MM.1S (cell line): ENCODE results near the gene MYBPC2.

Experiments used
- DNase-seq: peaks from one replicate; pipeline ENCODE4 v3.0.0-alpha.2; 2015
- H2AFZ ChIP-seq: fragments of 300-600 bp; sonication (generic); 2 replicates; pipeline ENCODE4 v1.6.0; 2016; ENCODE audit warnings: antibody characterized with exemption, low read length
- H3F3A ChIP-seq: fragments of 300-600 bp; sonication (generic); 2 replicates; pipeline ENCODE4 v1.6.1; 2016; ENCODE audit warnings: mild to moderate bottlenecking, antibody characterized with exemption, low read length, moderate library complexity, mixed read lengths; ENCODE audit not compliant: insufficient read depth
- H3K27ac ChIP-seq: fragments of 300-600 bp; sonication (generic); 2 replicates; pipeline ENCODE4 v1.5.1; 2016; ENCODE audit warnings: mild to moderate bottlenecking, low read length
- H3K27me3 ChIP-seq: fragments of 300-600 bp; sonication (generic); replicated peaks from 2 replicates; pipeline ENCODE4 v1.6.0; 2016; ENCODE audit warnings: low read length; ENCODE audit not compliant: insufficient read depth
- H3K36me3 ChIP-seq: fragments of 300-600 bp; sonication (generic); replicated peaks from 2 replicates; pipeline ENCODE4 v1.6.1; 2016; ENCODE audit warnings: mild to moderate bottlenecking, low read length, mixed read lengths; ENCODE audit not compliant: insufficient read depth
- H3K4me1 ChIP-seq: fragments of 300-600 bp; sonication (generic); 2 replicates; pipeline ENCODE4 v1.6.1; 2016; ENCODE audit warnings: low read length, mixed read lengths
- H3K4me2 ChIP-seq: fragments of 300-600 bp; sonication (generic); 2 replicates; pipeline ENCODE4 v1.6.0; 2016; ENCODE audit warnings: low read depth, low read length
- H3K4me3 ChIP-seq: fragments of 300-600 bp; sonication (generic); 2 replicates; pipeline ENCODE4 v1.5.1; 2016; ENCODE audit warnings: low read length, mixed read lengths
- H3K79me2 ChIP-seq: fragments of 300-600 bp; sonication (generic); 2 replicates; pipeline ENCODE4 v1.6.1; 2016; ENCODE audit warnings: mixed run types, low read length, mixed read lengths
- H3K9ac ChIP-seq: fragments of 300-600 bp; sonication (generic); 2 replicates; pipeline ENCODE4 v1.6.1; 2016; ENCODE audit warnings: low read length, mixed read lengths
- H3K9me2 ChIP-seq: fragments of 300-600 bp; sonication (generic); replicated peaks from 2 replicates; pipeline ENCODE4 v1.6.1; 2016; ENCODE audit warnings: mild to moderate bottlenecking, low read length, mixed read lengths; ENCODE audit not compliant: insufficient read depth
- H3K9me3 ChIP-seq: fragments of 300-600 bp; sonication (generic); replicated peaks from 2 replicates; pipeline ENCODE4 v1.6.1; 2016; ENCODE audit warnings: mild to moderate bottlenecking, low read length, mixed read lengths; ENCODE audit not compliant: insufficient read depth
- H4K20me1 ChIP-seq: fragments of 300-600 bp; sonication (generic); 2 replicates; pipeline ENCODE4 v1.6.1; 2016; ENCODE audit warnings: mild to moderate bottlenecking, low read length, moderate library complexity, mixed read lengths; ENCODE audit not compliant: insufficient read depth
- EZH2 ChIP-seq: fragments of 300-600 bp; sonication (generic); optimal IDR thresholded peaks from 2 replicates; pipeline ENCODE3; 2017; ENCODE audit warnings: low read depth, mild to moderate bottlenecking, antibody characterized with exemption, low read length, mixed read lengths
- EZH2phosphoT487 ChIP-seq: fragments of 300-600 bp; sonication (generic); IDR thresholded peaks from 2 replicates; pipeline ENCODE4 v1.6.1; 2018; ENCODE audit warnings: antibody characterized with exemption, low read length
- TF ChIP-seq, protein P1 (sequence below): fragments of 300-600 bp; sonication (generic); IDR thresholded peaks from 2 replicates; pipeline ENCODE4 v1.5.1; 2016; ENCODE audit warnings: antibody characterized with exemption, low read length, mixed read lengths

MYBPC2 gene

GRCh38 chr19:50497022-50497405 is 64.3 kb downstream of the MYBPC2 start:
- Histone ChIP-seq H3K27ac (no peak overlapping the region), H3K4me1 (no peaks in the 10 kb centered on the region), H3K4me2 (no peak overlapping the region), H3F3A (no peaks in the 10 kb centered on the region), H3K9me2 (no peaks in the 10 kb centered on the region), H3K9ac (no peak overlapping the region), H3K4me3 (no peak overlapping the region), H3K36me3 (no peaks in the 10 kb centered on the region), H3K9me3 (no peaks in the 10 kb centered on the region), H4K20me1 (no peaks in the 10 kb centered on the region), H2AFZ (no peak overlapping the region), H3K79me2 (no peaks in the 10 kb centered on the region), H3K27me3 (no peaks in the 10 kb centered on the region)
- no peak for DNase-seq
- TF ChIP-seq, protein P1, sequence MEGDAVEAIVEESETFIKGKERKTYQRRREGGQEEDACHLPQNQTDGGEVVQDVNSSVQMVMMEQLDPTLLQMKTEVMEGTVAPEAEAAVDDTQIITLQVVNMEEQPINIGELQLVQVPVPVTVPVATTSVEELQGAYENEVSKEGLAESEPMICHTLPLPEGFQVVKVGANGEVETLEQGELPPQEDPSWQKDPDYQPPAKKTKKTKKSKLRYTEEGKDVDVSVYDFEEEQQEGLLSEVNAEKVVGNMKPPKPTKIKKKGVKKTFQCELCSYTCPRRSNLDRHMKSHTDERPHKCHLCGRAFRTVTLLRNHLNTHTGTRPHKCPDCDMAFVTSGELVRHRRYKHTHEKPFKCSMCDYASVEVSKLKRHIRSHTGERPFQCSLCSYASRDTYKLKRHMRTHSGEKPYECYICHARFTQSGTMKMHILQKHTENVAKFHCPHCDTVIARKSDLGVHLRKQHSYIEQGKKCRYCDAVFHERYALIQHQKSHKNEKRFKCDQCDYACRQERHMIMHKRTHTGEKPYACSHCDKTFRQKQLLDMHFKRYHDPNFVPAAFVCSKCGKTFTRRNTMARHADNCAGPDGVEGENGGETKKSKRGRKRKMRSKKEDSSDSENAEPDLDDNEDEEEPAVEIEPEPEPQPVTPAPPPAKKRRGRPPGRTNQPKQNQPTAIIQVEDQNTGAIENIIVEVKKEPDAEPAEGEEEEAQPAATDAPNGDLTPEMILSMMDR, result no peak
- TF ChIP-seq EZH2 (no peak), EZH2phosphoT487 (no peak)

DNA sequence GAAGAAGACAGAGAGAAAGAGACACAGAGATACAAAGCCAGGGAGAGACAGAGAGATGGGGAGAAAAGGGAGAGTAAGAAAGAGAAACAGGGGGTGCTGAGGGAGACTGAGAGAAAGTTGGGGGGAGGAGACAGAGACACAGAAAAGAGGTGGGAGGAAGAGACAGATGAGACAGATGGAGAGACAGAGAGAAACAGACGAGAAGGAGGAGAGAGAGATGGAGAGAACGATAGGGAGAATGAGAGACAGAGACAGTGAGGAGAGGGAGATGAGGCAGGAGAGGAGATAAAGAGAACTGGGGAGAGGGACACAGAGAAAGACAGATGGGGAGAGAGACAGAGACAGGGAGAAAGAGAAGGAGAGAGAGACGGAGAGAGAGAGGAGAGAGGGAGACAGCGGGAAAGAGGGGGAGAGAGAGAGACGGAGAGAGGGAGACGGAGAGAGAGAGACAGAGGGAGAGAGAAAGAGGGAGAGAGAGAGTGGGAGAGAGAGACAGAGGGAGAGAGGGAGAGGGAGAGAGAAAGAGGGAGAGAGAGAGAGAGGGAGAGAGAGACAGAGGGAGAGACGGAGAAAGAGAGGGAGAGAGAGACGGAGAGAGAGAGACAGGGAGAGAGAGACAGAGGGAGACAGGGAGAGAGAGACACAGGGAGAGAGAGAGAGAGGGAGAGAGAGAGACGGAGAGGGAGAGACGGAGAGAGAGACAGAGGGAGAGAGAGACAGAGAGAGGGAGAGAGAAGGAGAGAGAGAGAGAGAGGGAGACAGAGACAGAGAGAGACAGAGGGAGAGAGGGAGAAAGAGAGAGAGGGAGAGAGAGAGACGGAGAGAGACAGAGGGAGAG is 65.7 kb downstream of the MYBPC2 start:
- no peaks in the 10 kb centered on the region for H3K27me3 ChIP-seq
- no peaks in the 10 kb centered on the region for H4K20me1 ChIP-seq
- H3K4me3 ChIP-seq, result no peak overlapping the region
- no peaks in the 10 kb centered on the region for H3K36me3 ChIP-seq
- H3K4me2 ChIP-seq, result no peak overlapping the region
- H2AFZ ChIP-seq, result no peak overlapping the region
- no peaks in the 10 kb centered on the region for H3K9me3 ChIP-seq
- TF ChIP-seq EZH2phosphoT487 (no peak), EZH2 (no peak)
- TF ChIP-seq, protein P1, result no peak
- H3K79me2 ChIP-seq, result no peaks in the 10 kb centered on the region
- H3K9me2 ChIP-seq, result no peaks in the 10 kb centered on the region
- no peak for DNase-seq
- H3K27ac ChIP-seq, result no peak overlapping the region
- no peaks in the 10 kb centered on the region for H3F3A ChIP-seq
- H3K9ac ChIP-seq, result no peak overlapping the region
- H3K4me1 ChIP-seq, result no peaks in the 10 kb centered on the region

DNA sequence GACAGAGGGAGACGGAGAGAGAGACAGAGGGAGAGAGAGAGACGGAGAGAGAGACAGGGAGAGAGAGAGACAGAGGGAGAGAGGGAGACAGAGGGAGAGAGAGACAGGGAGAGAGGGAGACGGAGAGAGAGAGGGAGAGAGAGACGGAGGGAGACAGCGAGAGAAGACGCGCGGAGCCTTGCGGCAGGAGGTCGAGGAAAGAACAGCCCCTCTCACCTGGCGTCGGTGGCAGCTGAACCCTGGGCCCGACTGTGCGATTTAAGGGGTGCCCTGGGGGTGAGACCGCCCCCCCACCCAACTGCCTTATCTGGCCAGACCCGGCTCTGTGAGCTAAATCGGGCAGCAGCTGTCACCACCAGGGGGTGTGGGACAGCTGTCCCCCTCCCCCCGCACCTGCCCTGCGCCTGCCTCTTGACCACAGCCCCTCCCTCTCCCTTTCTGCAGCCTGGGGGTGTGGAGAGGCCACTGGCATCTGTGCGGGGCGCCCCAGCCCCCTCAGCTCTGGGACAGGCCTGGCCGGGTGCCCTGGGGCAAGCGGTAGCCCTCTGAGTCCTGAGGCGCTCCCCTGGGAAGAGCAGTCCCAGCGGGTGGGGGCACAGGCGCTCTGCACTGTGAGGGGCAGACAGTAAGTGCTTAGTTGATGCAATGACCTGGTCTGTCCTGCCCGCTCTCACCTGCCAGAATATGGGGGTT is 67.5 kb downstream of the MYBPC2 start:
- no peaks in the 10 kb centered on the region for H3K9me2 ChIP-seq
- no peaks in the 10 kb centered on the region for H3K36me3 ChIP-seq
- no peaks in the 10 kb centered on the region for H3K27me3 ChIP-seq
- no peaks in the 10 kb centered on the region for H3K4me1 ChIP-seq
- no peak for TF ChIP-seq EZH2phosphoT487
- TF ChIP-seq, protein P1, result no peak
- no peak for TF ChIP-seq EZH2
- H4K20me1 ChIP-seq, result no peaks in the 10 kb centered on the region
- H2AFZ ChIP-seq, result no peak overlapping the region
- H3K4me3 ChIP-seq, result no peak overlapping the region
- H3K4me2 ChIP-seq, result no peak overlapping the region
- DNase-seq, result no peak
- H3K79me2 ChIP-seq, result no peaks in the 10 kb centered on the region
- H3K9me3 ChIP-seq, result no peaks in the 10 kb centered on the region
- H3K9ac ChIP-seq, result no peak overlapping the region
- no peaks in the 10 kb centered on the region for H3F3A ChIP-seq
- no peak overlapping the region for H3K27ac ChIP-seq
